Upper lobe of left lung (tissue), 4 donors: ENCODE data around the gene REPIN1.

Source experiments
- CTCF ChIP-seq, 6 experiments: fragments of 450-650 bp in 4 of 6; fragments of 200-600 bp in 2 of 6; sonication (generic) in 2 of 6; IDR thresholded peaks; one replicate each; pipeline ENCODE4 v1.5.1; 2016 to 2019; ENCODE audit warnings: antibody characterized with exemption in 6 of 6
- EP300 ChIP-seq, 4 donors: sonication (generic); formaldehyde crosslinking; IDR thresholded peaks; one replicate each; pipeline ENCODE4 v1.5.1; 2017; ENCODE audit warnings: antibody characterized with exemption in 4 of 4, control low read depth in 2 of 4
- POLR2A ChIP-seq, 4 donors: fragments of 450-650 bp; IDR thresholded peaks; one replicate each; pipeline ENCODE4 v1.5.1; 2016 to 2017; ENCODE audit warnings: antibody characterized with exemption in 4 of 4, mild to moderate bottlenecking in 2 of 4

- TF ChIP-seq CTCF (IDR thresholded peaks at IDR 0.05) (peak in 4 of 6 experiments; percentile 28 to 71 (median 46)), POLR2A (IDR thresholded peaks at IDR 0.05) (peak in 2 of 4 donors; percentile 40 to 66), EP300 (IDR thresholded peaks at IDR 0.05) (no peak)
Measured at GRCh38 chr7:150322833-150323681, 45.6 kb upstream of the REPIN1 start, which contains the start of the genes ACTR3C and LRRC61.
